Measurements from ENCODE around the gene TTC31. TPM values are rescaled to one million over a fixed set of nuclear protein-coding genes. Genes with fewer than 3 reads are reported as not detected.

The TTC31 gene
- total RNA-seq, 1 experiment from 2014 or later, result 38.3 TPM

- TF ChIP-seq ZNF512 (CRISPR knock-in tag; IDR thresholded peaks at IDR 0.05; ENCODE audit: borderline replicate concordance) (no peak), TCF7 (CRISPR knock-in tag; IDR thresholded peaks at IDR 0.05; ENCODE audit: low read depth) (no peak), ETV6 (CRISPR knock-in tag; IDR thresholded peaks at IDR 0.05) (peak; percentile 57; the same call in 1 of the 2 replicates)
Observed at GRCh38 chr2:74440378-74441169, 42.3 kb upstream of the TTC31 start (continued).

- POLR2A ChIA-PET, result interaction anchor here (1.3 to 2.5 kb wide), 5 partner anchors 15 to 146 kb away, joined by 3 to 29 read pairs (median 7); partner anchors contain the start of genes C2orf81, WBP1 and WDR54
- Mint-ChIP-seq H3K4me1 (peaks cover 41% of the 10 kb centered on the region), H3K4me3 (peak overlapping the region; percentile 99)
Observed at GRCh38 chr2:74441170-74441689, 41.7 kb upstream of the TTC31 start.

More at GRCh38 chr2:74441170-74441689, 41.7 kb upstream of the TTC31 start:
- DNase-seq (ENCODE audit: low spot score) (peak; percentile 42), ATAC-seq (peak; percentile 2)
- TF ChIP-seq ETV6 (CRISPR knock-in tag; IDR thresholded peaks at IDR 0.05) (0 out of 2 replicates have a peak, but pooled peaks have one; percentile 7), TEAD4 (CRISPR knock-in tag; IDR thresholded peaks at IDR 0.05) (0 out of 2 replicates have a peak, but pooled peaks have one; percentile 11), ATF1 (CRISPR knock-in tag; IDR thresholded peaks at IDR 0.05) (no peak), ZMAT4 (CRISPR knock-in tag; IDR thresholded peaks at IDR 0.05) (no peak), IRF1 (CRISPR knock-in tag; IDR thresholded peaks at IDR 0.05) (peak; percentile 2; the same call in 1 of the 2 replicates), NR2C2 (CRISPR knock-in tag; IDR thresholded peaks at IDR 0.05) (no peak)
- TF ChIP-seq, protein P1, sequence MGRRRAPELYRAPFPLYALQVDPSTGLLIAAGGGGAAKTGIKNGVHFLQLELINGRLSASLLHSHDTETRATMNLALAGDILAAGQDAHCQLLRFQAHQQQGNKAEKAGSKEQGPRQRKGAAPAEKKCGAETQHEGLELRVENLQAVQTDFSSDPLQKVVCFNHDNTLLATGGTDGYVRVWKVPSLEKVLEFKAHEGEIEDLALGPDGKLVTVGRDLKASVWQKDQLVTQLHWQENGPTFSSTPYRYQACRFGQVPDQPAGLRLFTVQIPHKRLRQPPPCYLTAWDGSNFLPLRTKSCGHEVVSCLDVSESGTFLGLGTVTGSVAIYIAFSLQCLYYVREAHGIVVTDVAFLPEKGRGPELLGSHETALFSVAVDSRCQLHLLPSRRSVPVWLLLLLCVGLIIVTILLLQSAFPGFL (CRISPR knock-in tag; IDR thresholded peaks at IDR 0.05; ENCODE audit: borderline replicate concordance), result no peak; the same call in 1 of the 2 replicates
- TF ChIP-seq, protein P2, sequence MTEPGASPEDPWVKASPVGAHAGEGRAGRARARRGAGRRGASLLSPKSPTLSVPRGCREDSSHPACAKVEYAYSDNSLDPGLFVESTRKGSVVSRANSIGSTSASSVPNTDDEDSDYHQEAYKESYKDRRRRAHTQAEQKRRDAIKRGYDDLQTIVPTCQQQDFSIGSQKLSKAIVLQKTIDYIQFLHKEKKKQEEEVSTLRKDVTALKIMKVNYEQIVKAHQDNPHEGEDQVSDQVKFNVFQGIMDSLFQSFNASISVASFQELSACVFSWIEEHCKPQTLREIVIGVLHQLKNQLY (CRISPR knock-in tag; IDR thresholded peaks at IDR 0.05), result no peak
- TF ChIP-seq, protein P3, sequence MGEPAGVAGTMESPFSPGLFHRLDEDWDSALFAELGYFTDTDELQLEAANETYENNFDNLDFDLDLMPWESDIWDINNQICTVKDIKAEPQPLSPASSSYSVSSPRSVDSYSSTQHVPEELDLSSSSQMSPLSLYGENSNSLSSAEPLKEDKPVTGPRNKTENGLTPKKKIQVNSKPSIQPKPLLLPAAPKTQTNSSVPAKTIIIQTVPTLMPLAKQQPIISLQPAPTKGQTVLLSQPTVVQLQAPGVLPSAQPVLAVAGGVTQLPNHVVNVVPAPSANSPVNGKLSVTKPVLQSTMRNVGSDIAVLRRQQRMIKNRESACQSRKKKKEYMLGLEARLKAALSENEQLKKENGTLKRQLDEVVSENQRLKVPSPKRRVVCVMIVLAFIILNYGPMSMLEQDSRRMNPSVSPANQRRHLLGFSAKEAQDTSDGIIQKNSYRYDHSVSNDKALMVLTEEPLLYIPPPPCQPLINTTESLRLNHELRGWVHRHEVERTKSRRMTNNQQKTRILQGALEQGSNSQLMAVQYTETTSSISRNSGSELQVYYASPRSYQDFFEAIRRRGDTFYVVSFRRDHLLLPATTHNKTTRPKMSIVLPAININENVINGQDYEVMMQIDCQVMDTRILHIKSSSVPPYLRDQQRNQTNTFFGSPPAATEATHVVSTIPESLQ (CRISPR knock-in tag; IDR thresholded peaks at IDR 0.05), result no peak
- Mint-ChIP-seq H3K9me3 (no peaks in the 10 kb centered on the region), H3K27me3 (ENCODE audit: low read depth) (peaks cover 12% of the 10 kb centered on the region), H3K36me3 (no peaks in the 10 kb centered on the region), H3K27ac (peak overlapping the region; percentile 100)
- CTCF ChIA-PET, result interaction anchor here (1.1 to 1.8 kb wide), 4 partner anchors 13 to 191 kb away, joined by 3 to 7 read pairs (median 5); no protein-coding TSS in a partner anchor
